GM12891 (cell line): ENCODE data around the gene TTYH1.

Experiments
- PAX5 ChIP-seq: IDR thresholded peaks from 2 replicates; pipeline ENCODE4 v1.6.1; 2011; ENCODE audit warnings: low read length, moderate library complexity, mild to moderate bottlenecking; ENCODE audit not compliant: insufficient read depth, severe bottlenecking
- POLR2A ChIP-seq: IDR thresholded peaks from 2 replicates; pipeline ENCODE4 v1.6.1; 2011; ENCODE audit warnings: low read depth, low read length, control low read depth
- POLR2AphosphoS5 ChIP-seq: IDR thresholded peaks from 2 replicates; pipeline ENCODE4 v1.6.1; 2011; ENCODE audit warnings: low read depth, low read length, control low read depth
- POU2F2 ChIP-seq: IDR thresholded peaks from 2 replicates; pipeline ENCODE4 v1.6.1; 2011; ENCODE audit warnings: low read depth, mild to moderate bottlenecking, control low read depth, low read length, moderate library complexity
- SPI1 ChIP-seq: IDR thresholded peaks from 2 replicates; pipeline ENCODE4 v1.6.1; 2011; ENCODE audit warnings: low read depth, low read length, control low read depth
- TAF1 ChIP-seq: IDR thresholded peaks from 2 replicates; pipeline ENCODE4 v1.6.1; 2011; ENCODE audit warnings: low read depth, low read length, control low read depth

- no peak for TF ChIP-seq POLR2AphosphoS5
- no peak for TF ChIP-seq POLR2A
- no peak for TF ChIP-seq SPI1
- no peak for TF ChIP-seq TAF1
- no peak for TF ChIP-seq POU2F2
- TF ChIP-seq PAX5 = no peak
These were observed 1.1 kb upstream of the TTYH1 start for GRCh38 chr19:54414156-54414555.
